H9 (cell line): ENCODE measurements around the gene VSTM4. TPM values are rescaled to one million over a fixed set of nuclear protein-coding genes. Genes with fewer than 3 reads are reported as not detected.

Source experiments
- DNase-seq: peaks from one replicate; pipeline ENCODE4 v3.0.0-alpha.2; 2017
- H2AFZ ChIP-seq: one replicate; pipeline ENCODE4 v1.6.1; 2013; ENCODE audit warnings: mild to moderate bottlenecking, low read length, control low read depth, moderate library complexity
- H2AK5ac ChIP-seq: 2 replicates; pipeline ENCODE4 v1.6.1; 2013; ENCODE audit warnings: low read length, control low read depth, mixed read lengths; ENCODE audit not compliant: insufficient read length
- H2BK120ac ChIP-seq: one replicate; pipeline ENCODE4 v1.6.1; 2013; ENCODE audit warnings: low read depth, mild to moderate bottlenecking, low read length, control low read depth, inconsistent platforms; ENCODE audit not compliant: poor library complexity, severe bottlenecking
- H2BK12ac ChIP-seq: 2 replicates; pipeline ENCODE4 v1.6.1; 2013; ENCODE audit warnings: low read length, control low read depth, mixed read lengths, low read depth; ENCODE audit not compliant: insufficient read length
- H2BK15ac ChIP-seq: 2 replicates; pipeline ENCODE4 v1.6.1; 2013; ENCODE audit warnings: low read depth, low read length, control low read depth
- H2BK20ac ChIP-seq: one replicate; pipeline ENCODE4 v1.6.1; 2013; ENCODE audit warnings: low read depth, mild to moderate bottlenecking, low read length, control low read depth, inconsistent platforms; ENCODE audit not compliant: poor library complexity, severe bottlenecking
- H2BK5ac ChIP-seq: 2 replicates; pipeline ENCODE4 v1.6.1; 2013; ENCODE audit warnings: low read length, control low read depth, mixed read lengths; ENCODE audit not compliant: insufficient read length
- H3K14ac ChIP-seq: 2 replicates; pipeline ENCODE4 v1.6.1; 2013; ENCODE audit warnings: low read length, control low read depth; ENCODE audit not compliant: insufficient read depth
- H3K18ac ChIP-seq: 2 replicates; pipeline ENCODE4 v1.6.1; 2013; ENCODE audit warnings: low read depth, mild to moderate bottlenecking, mixed read lengths, low read length, control low read depth; ENCODE audit not compliant: insufficient read length
- H3K23ac ChIP-seq: 2 replicates; pipeline ENCODE4 v1.6.1; 2013; ENCODE audit warnings: low read length, control low read depth, mixed read lengths, low read depth; ENCODE audit not compliant: insufficient read length
- H3K23me2 ChIP-seq: 2 replicates; pipeline ENCODE4 v1.6.1; 2013; ENCODE audit warnings: low read depth, mild to moderate bottlenecking, mixed read lengths, low read length, control low read depth; ENCODE audit not compliant: insufficient read length, poor library complexity, severe bottlenecking
- H3K27ac ChIP-seq: 2 replicates; pipeline ENCODE4 v1.5.1; 2013; ENCODE audit warnings: low read length, control low read depth, mixed read lengths, low read depth; ENCODE audit not compliant: insufficient read length
- H3K27me3 ChIP-seq: 2 replicates; pipeline ENCODE4 v1.6.1; 2013; ENCODE audit warnings: low read length, control low read depth, inconsistent platforms; ENCODE audit not compliant: insufficient read depth
- H3K4ac ChIP-seq: 2 replicates; pipeline ENCODE4 v1.6.1; 2013; ENCODE audit warnings: low read depth, mild to moderate bottlenecking, control low read depth, inconsistent platforms, low read length, moderate library complexity
- H3K4me1 ChIP-seq: 2 replicates; pipeline ENCODE4 v1.6.1; 2013; ENCODE audit warnings: low read length, control low read depth, inconsistent platforms; ENCODE audit not compliant: insufficient read depth
- H3K4me2 ChIP-seq: 2 replicates; pipeline ENCODE4 v1.6.1; 2013; ENCODE audit warnings: low read length, control low read depth, mixed read lengths; ENCODE audit not compliant: insufficient read length, insufficient read depth
- H3K56ac ChIP-seq: 2 replicates; pipeline ENCODE4 v1.6.1; 2013; ENCODE audit warnings: low read depth, mild to moderate bottlenecking, mixed read lengths, low read length, control low read depth; ENCODE audit not compliant: insufficient read length
- H3K79me1 ChIP-seq: 2 replicates; pipeline ENCODE4 v1.6.1; 2013; ENCODE audit warnings: low read depth, mild to moderate bottlenecking, moderate library complexity, low read length, control low read depth, inconsistent platforms; ENCODE audit not compliant: insufficient read depth, poor library complexity, severe bottlenecking
- H3K79me2 ChIP-seq: 2 replicates; pipeline ENCODE4 v1.6.1; 2013; ENCODE audit warnings: low read length, control low read depth, inconsistent platforms; ENCODE audit not compliant: insufficient read depth
- H3K9ac ChIP-seq: 2 replicates; pipeline ENCODE4 v1.6.1; 2013; ENCODE audit warnings: low read length, control low read depth, mixed read lengths; ENCODE audit not compliant: insufficient read length; ENCODE audit errors: extremely low read depth
- H3K9me3 ChIP-seq: one replicate; pipeline ENCODE4 v1.6.1; 2013; ENCODE audit warnings: low read depth, low read length, inconsistent platforms; ENCODE audit not compliant: control insufficient read depth
- H3T11ph ChIP-seq: one replicate; pipeline ENCODE4 v1.6.1; 2013; ENCODE audit warnings: mild to moderate bottlenecking, low read length, control low read depth, inconsistent platforms
- H4K20me1 ChIP-seq: one replicate; pipeline ENCODE4 v1.6.1; 2013; ENCODE audit not compliant: control insufficient read depth, insufficient read length, insufficient read depth
- H4K5ac ChIP-seq: 2 replicates; pipeline ENCODE4 v1.6.1; 2013; ENCODE audit warnings: low read depth, mild to moderate bottlenecking, mixed read lengths, low read length, control low read depth; ENCODE audit not compliant: insufficient read length
- H4K8ac ChIP-seq: replicated peaks from 2 replicates; pipeline ENCODE4 v1.6.1; 2013; ENCODE audit warnings: low read length, control low read depth, mixed read lengths, low read depth; ENCODE audit not compliant: insufficient read length
- H4K91ac ChIP-seq: 2 replicates; pipeline ENCODE4 v1.6.1; 2013; ENCODE audit warnings: low read depth, mild to moderate bottlenecking, moderate library complexity, mixed read lengths, low read length, control low read depth; ENCODE audit not compliant: insufficient read length
- H3K27ac Mint-ChIP-seq, 3 experiments: 2 replicates in 2 of 3; 3 replicates in 1 of 3; pipeline ENCODE4 v1.8.0; 2020 to 2021; ENCODE audit warnings: mixed read lengths in 3 of 3, mild to moderate bottlenecking in 1 of 3, moderate library complexity in 1 of 3
- H3K27me3 Mint-ChIP-seq: 2 replicates; pipeline ENCODE4 v1.8.0; 2021; ENCODE audit warnings: low read depth, mild to moderate bottlenecking, moderate library complexity, mixed read lengths
- H3K36me3 Mint-ChIP-seq, 3 experiments: 2 replicates in 2 of 3; 3 replicates in 1 of 3; pipeline ENCODE4 v1.8.0; 2020 to 2021; ENCODE audit warnings: low read depth in 3 of 3, mixed read lengths in 3 of 3; ENCODE audit not compliant: insufficient read depth in 1 of 3
- H3K4me1 Mint-ChIP-seq, 2 experiments: 2 replicates each; pipeline ENCODE4 v1.8.0; 2020; ENCODE audit warnings: mixed read lengths in 2 of 2
- H3K4me3 Mint-ChIP-seq, 2 experiments: 2 replicates in 1 of 2; 3 replicates in 1 of 2; pipeline ENCODE4 v1.8.0; 2020 to 2021; ENCODE audit warnings: mild to moderate bottlenecking in 2 of 2, mixed read lengths in 2 of 2, moderate library complexity in 1 of 2
- H3K9me3 Mint-ChIP-seq, 2 experiments: 2 replicates in 1 of 2; 3 replicates in 1 of 2; pipeline ENCODE4 v1.8.0; 2020; ENCODE audit warnings: mild to moderate bottlenecking in 2 of 2, mixed read lengths in 2 of 2, moderate library complexity in 1 of 2
- WGBS: extraction: QIAGEN DNeasy Blood & Tissue Kit; methylation state at CpG from one replicate; pipeline ENCODE4 v1.1.7; 2013; ENCODE audit warnings: missing lambda C conversion rate, low lambda C conversion rate, mixed read lengths; ENCODE audit not compliant: insufficient read length; ENCODE audit errors: extremely low coverage; 5-methylcytosine and 5-hydroxymethylcytosine counted together
- total RNA-seq: library from RNA; stranded (reverse); gene quantifications from 2 replicates; pipeline ENCODE4 v1.2.1, GENCODE V29; 2021
- TF ChIP-seq, protein P1 (sequence below): fragments of 200-600 bp; sonication (generic); conservative IDR thresholded peaks from 3 replicates; pipeline ENCODE4 v1.8.0; 2021; ENCODE audit warnings: antibody characterized with exemption, mild to moderate bottlenecking

VSTM4 gene
- total RNA-seq, 1 experiment from 2014 or later: 0.44 TPM

DNA sequence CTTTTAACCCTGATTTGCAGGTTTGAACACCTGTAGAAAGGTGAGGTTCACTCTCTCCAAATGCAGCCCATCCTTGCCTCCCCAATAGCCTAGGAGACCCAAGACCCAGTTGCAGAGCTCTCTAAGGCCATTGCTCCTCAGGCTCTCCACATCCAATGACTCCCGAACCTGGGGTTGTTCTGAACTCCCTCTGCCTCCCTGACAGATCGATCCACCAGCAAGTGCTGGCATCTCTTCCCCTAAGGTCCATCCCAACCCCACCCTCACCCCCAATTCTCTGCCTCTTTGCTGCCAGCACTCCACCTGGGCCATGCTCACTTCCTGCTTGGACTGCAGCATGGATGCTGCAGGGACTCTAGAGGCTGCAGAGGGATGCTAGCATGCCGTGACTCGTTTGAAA, 37.8 kb upstream of the VSTM4 start:
- no peak overlapping the region for H3K23ac ChIP-seq
- no peaks in the 10 kb centered on the region for H3K79me2 ChIP-seq
- DNase-seq: no peak
- H2BK12ac ChIP-seq: no peak overlapping the region
- no CpG with 5 or more reads among the region's 4 CpGs for WGBS
- no peak overlapping the region for H2BK20ac ChIP-seq
- Mint-ChIP-seq H3K27ac (no peak overlapping the region), H3K9me3 (peaks cover 3 to 4% of the 10 kb centered on the region in 2 experiments), H3K4me3 (no peak overlapping the region), H3K27me3 (peaks cover 4% of the 10 kb centered on the region), H3K36me3 (peaks cover 0 to 9% (median 3%) of the 10 kb centered on the region in 3 experiments; a peak in 5 of 7 replicates), H3K4me1 (peaks cover 7 to 9% of the 10 kb centered on the region in 2 experiments)
- H3K4ac ChIP-seq: no peak overlapping the region
- H2BK120ac ChIP-seq: no peak overlapping the region
- no peaks in the 10 kb centered on the region; the same call in 1 of the 2 replicates for H3K4me1 ChIP-seq
- H3K27me3 ChIP-seq: no peaks in the 10 kb centered on the region
- H3K18ac ChIP-seq: no peak overlapping the region
- H3K9me3 ChIP-seq: no peaks in the 10 kb centered on the region
- no peak overlapping the region for H4K8ac ChIP-seq
- H3K9ac ChIP-seq: no peak overlapping the region
- no peak overlapping the region for H4K5ac ChIP-seq
- no peak overlapping the region for H4K91ac ChIP-seq
- no peaks in the 10 kb centered on the region for H3K23me2 ChIP-seq
- H3T11ph ChIP-seq: no peak overlapping the region
- no peaks in the 10 kb centered on the region for H4K20me1 ChIP-seq
- TF ChIP-seq, protein P1, sequence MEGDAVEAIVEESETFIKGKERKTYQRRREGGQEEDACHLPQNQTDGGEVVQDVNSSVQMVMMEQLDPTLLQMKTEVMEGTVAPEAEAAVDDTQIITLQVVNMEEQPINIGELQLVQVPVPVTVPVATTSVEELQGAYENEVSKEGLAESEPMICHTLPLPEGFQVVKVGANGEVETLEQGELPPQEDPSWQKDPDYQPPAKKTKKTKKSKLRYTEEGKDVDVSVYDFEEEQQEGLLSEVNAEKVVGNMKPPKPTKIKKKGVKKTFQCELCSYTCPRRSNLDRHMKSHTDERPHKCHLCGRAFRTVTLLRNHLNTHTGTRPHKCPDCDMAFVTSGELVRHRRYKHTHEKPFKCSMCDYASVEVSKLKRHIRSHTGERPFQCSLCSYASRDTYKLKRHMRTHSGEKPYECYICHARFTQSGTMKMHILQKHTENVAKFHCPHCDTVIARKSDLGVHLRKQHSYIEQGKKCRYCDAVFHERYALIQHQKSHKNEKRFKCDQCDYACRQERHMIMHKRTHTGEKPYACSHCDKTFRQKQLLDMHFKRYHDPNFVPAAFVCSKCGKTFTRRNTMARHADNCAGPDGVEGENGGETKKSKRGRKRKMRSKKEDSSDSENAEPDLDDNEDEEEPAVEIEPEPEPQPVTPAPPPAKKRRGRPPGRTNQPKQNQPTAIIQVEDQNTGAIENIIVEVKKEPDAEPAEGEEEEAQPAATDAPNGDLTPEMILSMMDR: no peak
- no peaks in the 10 kb centered on the region for H3K79me1 ChIP-seq
- H2AK5ac ChIP-seq: no peak overlapping the region
- H2BK5ac ChIP-seq: no peak overlapping the region
- no peak overlapping the region for H3K27ac ChIP-seq
- H3K56ac ChIP-seq: no peak overlapping the region
- H3K4me2 ChIP-seq: no peak overlapping the region
- no peak overlapping the region for H3K14ac ChIP-seq
- no peak overlapping the region for H2AFZ ChIP-seq
- H2BK15ac ChIP-seq: no peak overlapping the region
